ENCODE data around the gene RHOC. TPM values are rescaled to one million over a fixed set of nuclear protein-coding genes. Genes with fewer than 3 reads are reported as not detected.

RHOC gene
- total RNA-seq, 1 donor from 2014 or later: 174 TPM

DNA sequence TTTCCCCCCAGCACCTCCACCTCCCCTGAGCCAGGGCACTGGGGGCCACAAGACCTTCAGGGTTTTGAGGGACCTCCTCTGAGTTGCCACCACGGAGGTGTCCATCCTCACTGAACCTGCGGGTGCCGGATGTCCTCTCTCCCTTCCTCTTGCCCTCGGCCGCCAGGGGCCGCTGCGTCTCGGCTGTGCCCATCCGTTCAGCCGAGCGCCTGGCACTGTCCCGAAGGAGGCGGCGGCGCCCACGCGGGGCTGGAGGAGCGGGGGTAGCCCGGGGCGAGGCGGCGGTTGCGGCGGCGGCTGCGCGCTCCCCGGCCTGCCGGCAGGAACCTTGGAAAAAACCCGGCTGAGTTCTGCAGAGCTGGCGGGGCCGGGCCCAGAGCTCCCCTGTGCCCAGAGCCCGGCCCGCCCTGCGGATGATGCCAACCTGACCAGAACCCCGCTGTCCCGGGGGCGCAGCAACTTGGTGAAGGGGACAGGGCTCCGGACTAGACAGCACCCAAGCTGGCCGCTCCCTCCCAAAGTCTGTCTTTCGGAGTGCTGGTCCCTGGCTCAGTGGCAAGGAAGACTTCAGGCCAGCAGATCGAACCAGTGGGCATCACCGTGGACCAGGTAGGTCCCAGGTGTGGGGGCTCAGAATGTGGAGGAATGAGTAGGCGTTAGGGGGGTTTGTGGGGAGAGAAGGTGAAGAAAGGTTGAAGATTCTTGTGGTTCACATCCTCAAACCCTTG, 11.9 kb upstream of the RHOC start:
- DNase-seq (ENCODE audit: low read depth): peak; percentile 79

DNA sequence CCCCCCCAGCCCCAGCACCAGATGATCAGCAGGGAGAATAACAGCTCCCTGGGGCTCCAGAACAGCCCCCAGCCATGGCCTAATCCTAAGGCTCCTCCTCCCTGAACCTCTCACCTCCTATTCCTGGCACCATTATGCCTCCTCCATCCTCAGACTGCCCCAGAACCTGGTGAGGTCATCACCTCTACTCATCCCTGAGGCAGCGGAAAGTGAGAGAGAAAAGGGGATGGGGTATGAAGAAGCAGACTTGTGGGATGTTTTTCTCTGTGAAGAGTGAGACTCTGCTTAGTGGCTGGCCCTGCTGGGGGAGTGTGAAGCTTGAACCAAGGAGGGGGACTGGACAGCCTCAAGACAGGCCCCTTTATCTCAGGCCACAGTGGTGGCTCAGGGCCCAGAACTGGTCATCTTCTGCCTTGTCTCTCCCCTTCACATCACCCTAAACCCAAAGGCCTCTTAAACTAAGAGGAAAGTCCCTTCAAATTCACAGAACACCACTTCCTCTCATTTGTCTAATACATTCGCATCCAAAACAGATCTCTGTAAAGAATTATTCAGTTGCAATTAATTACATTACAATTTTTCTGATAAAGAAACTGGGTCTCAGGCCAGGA, 10.4 kb upstream of the RHOC start:
- DNase-seq (ENCODE audit: low read depth): no peak

DNA sequence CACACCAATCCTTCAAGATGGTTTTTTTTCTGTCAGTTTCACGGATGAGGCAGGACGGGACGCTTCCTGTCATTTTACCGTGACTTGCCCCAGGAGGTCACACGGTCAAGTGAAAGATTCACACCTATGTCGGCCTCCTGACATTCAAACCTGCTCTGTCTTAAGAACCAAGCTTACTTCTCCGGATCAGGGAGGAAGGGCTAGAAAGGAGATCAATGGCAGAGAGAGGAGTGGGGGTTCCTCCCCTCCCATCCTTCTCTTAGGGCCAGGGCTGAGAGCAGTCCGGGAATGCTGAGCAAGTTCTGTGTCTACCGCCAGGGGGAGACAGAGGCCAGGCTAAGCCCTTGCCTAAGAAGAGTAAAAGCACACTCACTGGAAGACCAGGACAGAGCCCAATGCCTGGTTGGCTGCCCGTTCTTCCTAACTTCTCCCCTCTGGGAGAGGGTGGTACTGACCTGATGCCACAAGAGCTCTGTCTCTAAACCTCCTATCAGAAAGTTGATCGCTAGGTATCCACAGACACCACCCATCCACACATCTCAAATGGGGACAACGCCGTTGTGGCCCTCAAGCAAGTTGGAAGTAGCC, 9.3 kb upstream of the RHOC start:
- peak; percentile 93 for DNase-seq (ENCODE audit: low read depth)

DNA sequence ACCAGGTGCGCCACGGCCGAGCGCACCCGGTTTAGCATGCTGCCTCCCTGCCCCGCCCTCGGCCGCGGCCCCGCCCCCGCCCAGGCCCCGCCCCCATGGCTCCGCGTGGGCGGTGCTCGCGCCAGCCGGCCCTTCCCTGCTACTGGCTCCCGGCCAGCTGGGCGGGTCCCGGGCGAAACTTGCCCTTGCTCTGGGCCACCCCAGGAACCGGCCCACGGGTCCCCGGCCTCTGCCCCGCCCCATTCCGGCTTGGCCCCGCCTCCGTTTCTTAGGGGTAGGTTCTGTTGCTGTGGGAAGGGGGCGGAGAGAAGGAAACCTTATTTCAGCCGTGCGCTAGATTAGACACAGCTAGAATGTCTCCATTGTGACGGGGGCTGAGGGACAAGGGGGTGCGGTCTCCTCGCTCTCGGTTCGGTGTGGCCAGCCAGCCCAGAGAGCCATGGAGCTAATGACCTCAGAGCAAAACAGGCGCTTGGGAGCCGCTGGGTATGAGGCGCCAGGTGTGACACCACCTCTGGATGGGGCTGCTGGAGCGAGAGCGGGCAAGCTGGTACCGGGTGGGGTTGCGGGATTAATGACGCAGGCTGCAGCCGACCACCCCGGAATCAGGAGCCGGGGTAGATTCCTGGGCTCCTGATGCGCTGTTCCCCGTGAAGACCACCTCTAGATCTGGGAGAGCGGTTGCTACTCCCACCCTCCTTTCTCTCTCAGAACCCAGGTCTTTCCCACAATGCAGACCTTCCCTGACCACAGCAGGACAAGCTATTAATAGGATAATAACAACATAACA, 8.5 kb upstream of the RHOC start, which contains the start of gene PPM1J:
PPM1J (minus strand) TSS at position 69 of the 790 bp plus-strand sequence; CDS start at position 38, 31 bp downstream.
- peak; percentile 94 for DNase-seq (ENCODE audit: low read depth)

DNA sequence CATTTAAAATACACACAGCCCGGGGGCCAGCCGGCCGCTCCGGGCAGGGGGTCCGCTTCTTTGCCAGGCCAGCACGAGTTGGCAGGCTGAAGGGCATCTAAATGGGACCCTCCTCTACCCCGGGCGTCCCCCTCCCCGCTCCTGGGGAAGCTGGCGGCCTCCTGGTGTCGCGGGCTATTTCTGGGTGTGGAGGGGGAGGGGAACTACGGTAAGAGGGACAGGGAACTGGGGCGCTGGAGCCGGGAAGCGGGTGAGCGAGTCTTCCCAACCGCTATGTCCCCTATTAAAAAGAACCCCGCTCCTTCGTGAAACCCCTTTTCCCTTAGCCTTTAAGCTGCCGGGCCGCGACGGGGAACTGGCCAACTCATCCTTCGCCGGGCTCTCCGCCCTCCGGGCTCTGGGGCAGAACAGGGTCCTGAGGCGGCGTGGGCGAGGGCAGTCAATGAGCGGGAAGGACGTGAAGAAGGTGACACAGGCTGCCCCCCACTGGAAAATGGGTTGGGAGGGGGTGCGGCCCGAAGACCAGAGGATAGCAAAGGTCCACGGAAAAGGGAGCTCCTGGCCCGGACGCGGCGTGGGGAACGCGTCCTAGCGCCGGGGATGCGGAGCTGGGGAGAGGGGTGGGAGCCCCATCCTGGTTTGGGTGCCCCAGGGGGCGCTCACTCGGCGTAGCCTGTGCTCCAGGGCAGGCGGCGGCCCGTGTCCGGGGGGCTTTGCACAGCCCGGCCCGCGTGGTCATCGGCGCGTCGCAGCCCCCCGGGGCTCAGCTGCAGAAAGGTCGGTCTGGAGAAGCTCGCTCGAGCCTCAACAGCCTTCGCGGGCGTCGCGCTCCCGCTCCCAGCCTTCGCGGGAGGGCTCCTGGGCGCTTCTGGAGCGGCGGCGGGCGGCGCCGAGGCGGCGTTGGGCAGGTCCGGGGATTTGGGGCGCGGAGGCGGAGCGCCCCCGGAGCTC, 7.7 kb upstream of the RHOC start:
- DNase-seq (ENCODE audit: low read depth): no peak

DNA sequence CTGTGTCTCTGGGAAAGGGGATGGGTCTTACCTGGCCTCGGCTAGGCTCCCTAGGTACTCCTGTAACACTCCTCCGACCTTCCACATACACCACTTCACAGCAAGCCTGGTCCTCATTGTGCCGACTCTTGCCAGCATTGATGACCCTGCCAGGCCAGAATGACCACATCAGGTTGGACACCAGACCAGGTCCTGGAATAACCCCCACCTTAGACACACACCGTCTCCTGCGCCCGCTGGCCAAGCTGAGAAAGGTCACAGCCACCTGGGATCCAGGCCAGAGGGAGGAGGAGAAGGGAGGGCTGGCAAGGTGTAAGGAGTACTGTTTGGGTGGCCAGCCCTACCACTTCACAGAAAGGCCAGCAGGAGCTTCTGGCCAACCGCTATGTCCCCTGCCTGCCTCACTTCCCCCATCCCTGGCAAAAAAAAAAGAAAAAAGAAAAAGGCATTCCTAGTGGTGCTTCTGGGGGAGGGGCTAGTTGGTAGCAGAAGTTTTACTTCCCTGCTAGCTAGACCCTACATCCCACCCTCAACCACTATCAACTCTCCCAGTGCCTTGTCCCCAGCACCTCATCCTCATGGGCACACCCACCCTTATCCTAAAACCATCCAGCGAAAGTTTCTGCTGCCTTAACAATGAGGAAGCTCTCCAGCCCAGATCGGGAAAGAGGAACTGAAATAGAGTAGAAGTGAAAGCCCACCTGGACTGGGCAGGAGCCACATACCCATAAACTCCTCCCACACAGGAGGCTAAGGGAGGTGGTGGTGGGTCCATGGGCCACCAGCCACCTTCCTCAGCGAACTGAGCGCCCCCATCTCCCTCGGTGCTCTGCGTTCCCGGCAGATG, 6.8 kb upstream of the RHOC start:
- no peak for DNase-seq (ENCODE audit: low read depth)

DNA sequence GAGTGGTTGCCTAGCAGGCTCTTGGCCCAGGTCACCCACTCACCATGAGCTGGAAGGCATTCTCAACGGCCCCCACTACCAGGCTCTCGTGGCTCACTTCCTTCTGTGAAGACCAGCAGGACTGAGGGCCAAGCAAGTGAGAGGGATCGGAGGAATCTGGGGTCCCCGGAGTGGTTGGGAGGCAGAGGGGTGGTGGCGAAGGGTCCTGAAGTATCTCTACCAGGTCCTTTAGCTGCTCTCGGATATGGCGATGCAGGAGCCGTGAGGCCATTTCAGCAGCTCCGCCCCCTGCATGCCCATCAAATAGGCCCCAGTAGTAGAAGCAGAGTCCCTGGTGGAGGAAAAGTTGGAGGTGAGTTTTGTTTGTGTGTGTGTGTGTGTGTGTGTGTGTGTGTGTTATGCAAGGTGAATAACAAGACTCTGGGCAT, 5.8 kb upstream of the RHOC start:
- DNase-seq (ENCODE audit: low read depth): no peak

DNA sequence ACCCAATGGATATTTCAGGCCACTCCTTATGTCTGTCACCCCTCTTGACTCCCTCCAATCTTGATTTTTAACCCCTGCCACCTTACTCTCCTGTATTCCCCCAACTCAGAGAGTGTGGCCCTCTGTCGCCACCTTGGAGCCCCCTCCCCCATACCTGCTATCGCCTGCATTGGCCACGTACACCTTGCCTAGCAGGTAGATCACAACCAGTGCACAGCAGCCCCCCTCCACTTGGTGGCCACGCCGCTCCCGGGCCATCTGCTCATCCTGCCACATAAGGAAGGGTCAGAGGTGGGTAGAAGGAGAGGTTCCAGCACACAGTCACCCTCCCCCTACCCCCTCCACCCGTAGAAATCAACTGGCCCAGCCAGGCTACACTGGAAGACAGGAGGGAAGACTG, 5.3 kb upstream of the RHOC start:
- no peak for DNase-seq (ENCODE audit: low read depth)

DNA sequence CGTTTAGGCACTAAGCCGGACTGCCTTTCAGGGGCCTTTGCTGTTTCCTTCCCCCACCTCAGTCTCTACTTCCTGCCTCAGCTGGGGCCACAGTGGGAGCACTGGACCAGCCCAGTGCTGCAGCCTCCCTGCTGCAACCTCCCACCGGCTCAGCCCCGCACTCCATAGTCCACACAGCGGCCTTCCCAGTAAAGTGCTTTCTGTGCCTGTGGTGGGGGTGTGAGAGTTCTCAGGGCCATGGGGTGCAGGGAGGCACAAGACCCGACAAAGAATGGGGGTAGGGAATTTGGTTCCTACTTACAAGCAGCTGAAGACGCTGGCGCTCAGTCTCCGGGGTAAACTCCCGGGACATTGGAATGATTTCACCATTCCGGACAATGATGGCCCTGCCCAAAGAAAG, 4.7 kb upstream of the RHOC start:
- DNase-seq (ENCODE audit: low read depth): no peak

DNA sequence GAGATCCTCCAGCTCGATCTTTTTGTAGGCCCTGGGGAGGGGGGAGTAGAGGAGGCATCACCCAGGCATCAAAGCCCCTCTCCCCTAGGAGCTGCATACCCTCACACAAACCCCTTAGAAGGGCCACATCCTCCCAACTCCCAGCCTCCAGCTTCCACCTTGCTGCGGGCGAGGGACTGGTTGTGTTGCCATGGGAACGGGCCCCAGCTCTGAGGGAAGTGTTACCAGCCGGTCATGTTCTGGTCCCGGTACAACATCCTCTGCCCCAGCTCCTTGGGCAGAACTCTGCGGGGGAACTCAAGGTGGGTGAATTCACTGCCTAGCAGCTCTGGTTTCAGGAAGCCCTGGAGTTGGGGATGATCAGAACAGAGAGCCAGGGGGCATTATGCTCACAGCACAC, 4.1 kb upstream of the RHOC start:
- DNase-seq (ENCODE audit: low read depth): no peak

DNA sequence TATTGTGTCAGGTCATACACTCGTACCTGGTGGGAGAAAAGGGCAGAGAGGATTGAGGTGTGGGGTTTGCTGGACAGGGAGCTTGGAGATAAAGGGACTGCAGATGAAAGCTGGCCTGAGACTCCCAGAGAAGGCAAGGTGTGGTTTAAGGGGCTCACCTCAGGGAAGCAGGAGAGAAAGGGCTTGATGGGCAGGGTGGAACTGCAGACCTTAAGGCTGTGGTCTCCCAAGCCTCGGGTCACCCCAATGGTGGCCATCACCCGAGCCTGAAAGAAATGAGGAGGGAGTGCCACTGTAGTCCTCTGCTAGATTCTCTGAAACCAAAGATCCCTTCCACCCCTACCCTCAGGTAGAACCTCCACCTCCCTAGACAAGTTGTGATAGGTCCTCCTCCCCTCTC, 3.7 kb upstream of the RHOC start:
- DNase-seq (ENCODE audit: low read depth): no peak

DNA sequence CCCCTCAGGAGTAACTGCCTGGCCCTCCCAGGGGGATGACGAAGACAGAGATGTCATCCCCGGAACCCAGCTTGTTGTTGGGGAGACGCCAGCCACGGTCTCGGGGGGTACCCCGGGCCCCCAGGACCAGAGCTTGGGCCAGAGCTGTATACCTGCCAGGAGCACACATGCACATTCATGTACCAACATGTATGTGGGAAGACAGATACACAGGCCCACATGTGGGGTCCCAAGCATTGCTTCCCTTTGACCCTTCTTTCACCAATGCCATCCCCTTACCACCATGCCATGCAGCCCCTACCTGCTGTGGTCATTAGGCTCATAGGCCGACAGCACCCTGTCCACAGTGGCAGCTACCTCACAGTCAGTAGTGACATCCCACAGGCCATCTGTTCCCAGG, 3.2 kb upstream of the RHOC start:
- no peak for DNase-seq (ENCODE audit: low read depth)

DNA sequence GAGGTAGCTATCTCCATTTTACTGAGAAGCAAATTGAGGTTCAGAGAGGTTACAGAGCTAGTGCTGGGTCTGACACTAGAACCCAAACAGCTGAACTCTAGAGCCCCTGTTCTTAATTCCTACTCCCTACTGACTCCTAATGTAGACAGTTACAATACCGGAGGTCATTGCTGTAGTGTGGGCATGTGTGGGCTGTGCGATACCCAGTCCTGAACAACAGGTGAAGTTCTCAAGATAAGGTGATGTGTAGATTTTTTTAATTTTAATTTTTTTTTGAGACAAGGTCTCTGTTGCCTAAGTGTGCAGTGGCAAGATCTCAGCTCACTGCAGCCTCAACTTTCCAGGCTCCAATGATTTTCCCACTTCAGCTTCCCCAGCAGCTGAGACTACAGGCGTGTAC, 1.6 kb upstream of the RHOC start:
- no peak for DNase-seq (ENCODE audit: low read depth)

DNA sequence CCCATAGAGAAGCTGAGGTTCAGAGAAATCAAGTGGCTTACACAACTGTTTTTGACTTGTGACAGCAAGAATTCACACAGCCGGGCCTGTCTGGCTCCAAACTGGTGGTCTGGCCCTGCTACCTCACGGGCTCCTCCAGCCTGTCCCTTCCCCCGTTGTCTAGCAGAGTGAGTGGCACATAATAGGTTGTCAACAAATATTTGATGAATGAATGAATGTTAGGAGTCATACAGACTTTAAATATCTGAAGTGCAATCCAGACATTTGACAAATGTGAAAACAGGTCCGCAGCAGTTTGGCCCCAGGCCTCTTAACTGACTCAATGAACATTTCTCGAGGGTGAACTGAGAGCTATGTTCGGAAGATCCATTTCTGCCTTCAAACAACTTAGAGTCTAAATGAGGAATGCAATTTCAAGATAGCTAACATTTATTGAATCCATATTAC, 1.1 kb upstream of the RHOC start:
- no peak for DNase-seq (ENCODE audit: low read depth)

DNA sequence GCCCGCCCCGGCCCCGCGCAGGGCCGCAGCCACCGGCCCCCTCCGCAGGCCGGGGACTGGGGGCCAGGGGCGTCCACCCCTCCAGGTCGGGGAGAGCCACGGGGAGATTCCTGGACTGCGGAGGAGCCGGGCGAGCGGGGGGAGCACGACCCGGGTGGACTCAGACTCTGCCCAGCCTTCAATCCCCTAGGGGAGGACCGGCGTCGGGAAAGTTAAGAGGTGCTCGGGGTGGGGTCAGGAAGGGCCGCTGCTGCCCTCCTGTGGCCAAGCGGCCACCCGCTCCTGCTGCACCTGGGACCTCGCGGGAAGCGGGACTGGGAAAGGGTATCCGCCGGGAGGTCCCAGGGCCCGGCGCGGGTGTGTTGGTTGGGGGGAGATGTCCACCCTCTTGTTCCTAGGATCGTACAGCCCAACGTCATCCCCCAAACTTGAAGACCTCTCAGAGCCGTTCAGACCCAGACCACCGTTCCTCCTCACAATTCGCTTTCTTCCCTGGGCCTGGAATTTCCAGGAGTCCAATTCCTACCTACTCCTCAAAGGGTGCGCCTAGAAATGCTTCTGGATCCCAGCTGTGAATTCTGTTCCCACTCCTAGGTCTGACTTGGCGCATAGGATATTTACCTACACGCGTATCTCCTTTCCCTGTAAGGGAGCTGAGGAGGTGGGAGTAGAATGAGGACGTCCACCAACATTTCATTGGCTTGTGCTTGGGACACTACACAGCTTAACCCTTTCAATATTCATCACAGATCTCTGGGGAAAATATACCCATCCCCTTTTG, 484 bp upstream of the RHOC start:
- DNase-seq (ENCODE audit: low read depth): peak; percentile 92

DNA sequence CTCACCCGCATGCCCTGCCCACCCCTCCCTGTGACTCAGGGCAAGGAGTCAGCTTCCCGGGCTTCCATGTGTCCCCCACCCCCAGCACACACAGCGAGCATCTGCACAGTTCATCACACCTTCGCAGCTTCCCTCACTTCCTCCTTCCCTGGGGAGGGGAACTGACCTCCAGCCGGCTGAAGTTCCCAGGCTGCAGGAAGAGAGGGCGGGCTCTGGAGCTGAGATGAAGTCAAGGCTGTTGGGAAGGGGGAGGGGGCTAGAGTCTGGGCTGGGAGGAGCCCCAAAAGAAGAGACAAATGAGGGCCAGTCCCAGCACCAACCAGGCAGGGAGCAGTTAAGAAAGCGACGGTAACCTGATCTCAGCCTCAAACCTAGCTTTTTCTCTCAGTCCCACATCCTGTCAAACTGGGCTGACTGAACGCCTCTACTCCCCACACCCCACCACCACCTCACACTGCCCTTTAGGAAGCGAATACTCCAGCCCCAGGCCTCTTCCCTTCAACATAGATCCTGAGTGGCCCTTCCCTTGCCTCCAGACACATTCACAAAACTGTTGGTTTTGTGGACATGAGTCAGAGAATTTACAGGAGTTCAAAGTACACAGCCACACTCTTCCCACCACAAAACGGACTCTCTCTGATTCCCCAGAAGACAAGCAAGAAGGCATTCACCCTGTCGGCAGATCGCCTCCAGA, 1.8 kb downstream of the RHOC start:
- peak; percentile 94 for DNase-seq (ENCODE audit: low read depth)

DNA sequence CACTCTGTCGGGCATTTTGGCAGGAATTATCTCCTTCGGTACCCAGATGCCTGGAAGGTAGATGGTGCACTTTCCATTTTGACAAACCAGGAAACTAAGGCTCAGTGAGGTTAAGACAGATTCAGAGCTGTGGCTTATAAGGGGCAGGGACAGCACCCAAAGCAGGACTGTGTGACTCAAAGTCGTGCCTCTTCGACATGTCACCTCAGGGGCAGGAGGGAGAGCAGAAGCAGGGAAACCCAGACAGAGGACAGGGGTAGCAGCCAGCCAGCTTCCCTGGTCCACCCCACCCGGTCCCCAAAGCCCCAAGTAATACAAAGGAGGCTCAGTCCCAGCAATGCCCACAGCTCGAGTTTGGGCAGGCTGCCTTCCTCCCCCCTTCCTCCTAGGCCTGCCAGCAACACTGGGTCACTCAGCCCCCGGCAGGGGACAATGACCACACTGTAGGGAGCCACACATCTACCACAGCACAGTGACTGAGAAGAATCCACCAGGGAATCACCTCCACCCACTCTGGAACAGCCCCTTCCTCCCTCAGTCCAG, 2.5 kb downstream of the RHOC start:
- no peak for DNase-seq (ENCODE audit: low read depth)

DNA sequence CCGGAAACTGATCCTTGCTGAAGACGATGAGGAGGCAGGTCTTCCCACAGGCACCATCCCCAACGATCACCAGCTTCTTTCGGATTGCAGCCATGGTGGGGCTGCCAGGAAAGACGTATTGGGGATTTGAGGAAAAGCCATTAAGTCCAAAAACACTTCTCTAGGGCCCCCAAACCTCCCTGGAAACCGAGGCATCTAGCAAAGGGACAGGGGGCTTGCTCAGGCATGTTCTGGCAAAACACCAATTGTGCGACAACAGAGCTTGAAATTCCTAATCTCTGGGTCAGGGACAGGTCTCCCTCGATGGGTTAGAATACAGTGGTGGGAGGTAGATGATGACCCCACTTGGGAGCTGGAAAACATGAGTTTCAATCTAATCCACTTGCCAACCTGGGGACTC, 3.2 kb downstream of the RHOC start:
- no peak for DNase-seq (ENCODE audit: low read depth)

All from myocyte (in vitro differentiated cells).